Measurements from ENCODE around the gene SLC8A3. TPM values are rescaled to one million over a fixed set of nuclear protein-coding genes. Genes with fewer than 3 reads are reported as not detected.

SLC8A3 gene
- total RNA-seq, 1 experiment from 2014 or later = 0.13 TPM

- H2BK12ac ChIP-seq (ENCODE audit: insufficient read length, low read depth, low read length) = no peak overlapping the region
- TF ChIP-seq CTCF (conservative IDR thresholded peaks at IDR 0.05) = no peak
- H3K27ac Mint-ChIP-seq = no peak overlapping the region
- no peak overlapping the region for H3K4me3 Mint-ChIP-seq
- H2AK5ac ChIP-seq (ENCODE audit: insufficient read length, low read length) = no peak overlapping the region
- no peaks in the 10 kb centered on the region for H3K27me3 ChIP-seq (ENCODE audit: insufficient read depth, low read length)
- no peaks in the 10 kb centered on the region for H3K23me2 ChIP-seq (ENCODE audit: insufficient read length, low read depth, low read length, poor library complexity, severe bottlenecking)
- no peaks in the 10 kb centered on the region for H3K79me1 ChIP-seq (ENCODE audit: insufficient read depth, low read depth, low read length, poor library complexity, severe bottlenecking)
- H4K8ac ChIP-seq (replicated peaks; ENCODE audit: insufficient read length, low read depth, low read length) = no peak overlapping the region
- no peaks in the 10 kb centered on the region for H3K79me2 ChIP-seq (ENCODE audit: insufficient read depth, low read length)
- H4K20me1 ChIP-seq (ENCODE audit: control insufficient read depth, insufficient read depth, insufficient read length) = no peaks in the 10 kb centered on the region
- no peak overlapping the region for H3T11ph ChIP-seq (ENCODE audit: low read length)
- H2BK15ac ChIP-seq (ENCODE audit: low read depth, low read length) = no peak overlapping the region
- no peak overlapping the region for H3K4ac ChIP-seq (ENCODE audit: low read depth, low read length)
- H2BK5ac ChIP-seq (ENCODE audit: insufficient read length, low read length) = no peak overlapping the region
- H2AFZ ChIP-seq (ENCODE audit: low read length) = no peak overlapping the region
- H3K56ac ChIP-seq (ENCODE audit: insufficient read length, low read depth, low read length) = no peak overlapping the region
- no peak overlapping the region for H2BK120ac ChIP-seq (ENCODE audit: low read depth, low read length, poor library complexity, severe bottlenecking)
- peaks cover 5 to 10% of the 10 kb centered on the region in 2 experiments for H3K4me1 Mint-ChIP-seq
- no peak overlapping the region for H3K9ac ChIP-seq (ENCODE audit: extremely low read depth, insufficient read length, low read length)
- H3K27ac ChIP-seq (ENCODE audit: insufficient read length, low read depth, low read length) = no peak overlapping the region
- H3K9me3 Mint-ChIP-seq = no peaks in the 10 kb centered on the region
- peaks cover 8% of the 10 kb centered on the region for H3K27me3 Mint-ChIP-seq (ENCODE audit: low read depth)
- H4K5ac ChIP-seq (ENCODE audit: insufficient read length, low read depth, low read length) = no peak overlapping the region
- no peak overlapping the region for H2BK20ac ChIP-seq (ENCODE audit: low read depth, low read length, poor library complexity, severe bottlenecking)
- H3K4me2 ChIP-seq (ENCODE audit: insufficient read depth, insufficient read length, low read length) = no peak overlapping the region
- DNase-seq = no peak
- no peak overlapping the region for H3K23ac ChIP-seq (ENCODE audit: insufficient read length, low read depth, low read length)
- H3K9me3 ChIP-seq (ENCODE audit: control insufficient read depth, low read depth, low read length) = no peaks in the 10 kb centered on the region
- no peak overlapping the region for H3K18ac ChIP-seq (ENCODE audit: insufficient read length, low read depth, low read length)
- no peaks in the 10 kb centered on the region for H3K36me3 Mint-ChIP-seq (ENCODE audit: insufficient read depth in 1 of 3, low read depth in 3 of 3)
- H3K14ac ChIP-seq (ENCODE audit: insufficient read depth, low read length) = no peak overlapping the region
- no peaks in the 10 kb centered on the region for H3K4me1 ChIP-seq (ENCODE audit: insufficient read depth, low read length)
- no peak overlapping the region for H4K91ac ChIP-seq (ENCODE audit: insufficient read length, low read depth, low read length)
- WGBS (ENCODE audit: extremely low coverage, insufficient read length, low lambda C conversion rate) = no CpG with 5 or more reads among the region's 1 CpG
Measured at GRCh38 chr14:69996216-69996615, 192.5 kb downstream of the SLC8A3 start.

Other genes with a start within 250 kb of the SLC8A3 start
- 68.2 and 74.9 TPM in 2 replicates for gene COX16, start 170.7 kb upstream of the SLC8A3 start, total RNA-seq (2021)
- gene SYNJ2BP, start 228.1 kb upstream of the SLC8A3 start, total RNA-seq (2021) = 24.9 and 26.6 TPM in 2 replicates

All from H9 (cell line).